Neural cell (in vitro differentiated cells): ENCODE results near the gene PBX1. TPM values are rescaled to one million over a fixed set of nuclear protein-coding genes. Genes with fewer than 3 reads are reported as not detected.

ENCODE experiments used
- H2AFZ ChIP-seq: fragments of 200-600, 300-800 bp; sonication (generic), shearing (Covaris generic); 2 replicates; pipeline ENCODE4 v1.6.0; 2014; ENCODE audit warnings: low read depth, mild to moderate bottlenecking, antibody characterized with exemption, low read length, moderate library complexity
- H3F3A ChIP-seq: fragments of 200-600 bp; shearing (Covaris generic); 2 replicates; pipeline ENCODE4 v1.6.1; 2016; ENCODE audit warnings: mild to moderate bottlenecking, moderate library complexity, mixed read lengths, antibody characterized with exemption, low read length; ENCODE audit not compliant: insufficient read depth, poor library complexity, severe bottlenecking
- H3K27ac ChIP-seq: fragments of 200-600, 300-800 bp; sonication (generic), shearing (Covaris generic); 2 replicates; pipeline ENCODE4 v1.5.1; 2014; ENCODE audit warnings: mild to moderate bottlenecking, low read length, moderate library complexity
- H3K27me3 ChIP-seq: fragments of 300-800, 200-600 bp; sonication (generic), shearing (Covaris generic); 2 replicates; pipeline ENCODE4 v1.6.0; 2014; ENCODE audit warnings: mild to moderate bottlenecking, low read depth, low read length, moderate library complexity; ENCODE audit not compliant: insufficient read depth
- H3K36me3 ChIP-seq: fragments of 300-800, 200-600 bp; sonication (generic), shearing (Covaris generic); 2 replicates; pipeline ENCODE4 v1.5.1; 2014; ENCODE audit warnings: mild to moderate bottlenecking, antibody characterized with exemption, low read length, moderate library complexity; ENCODE audit not compliant: insufficient read depth
- H3K4me2 ChIP-seq: fragments of 300-800, 200-600 bp; sonication (generic), shearing (Covaris generic); 2 replicates; pipeline ENCODE4 v1.6.0; 2014; ENCODE audit warnings: mild to moderate bottlenecking, low read length
- H3K4me3 ChIP-seq: fragments of 300-800, 200-600 bp; sonication (generic), shearing (Covaris generic); 2 replicates; pipeline ENCODE4 v1.5.1; 2014; ENCODE audit warnings: mild to moderate bottlenecking, low read length, moderate library complexity
- H3K79me2 ChIP-seq: fragments of 200-600 bp; shearing (Covaris generic); replicated peaks from 2 replicates; pipeline ENCODE4 v1.6.0; 2014; ENCODE audit warnings: mild to moderate bottlenecking, low read length, moderate library complexity; ENCODE audit not compliant: insufficient read depth
- H3K9ac ChIP-seq: fragments of 300-800, 200-600 bp; sonication (generic), shearing (Covaris generic); 2 replicates; pipeline ENCODE4 v1.6.1; 2016; ENCODE audit warnings: mild to moderate bottlenecking, low read length, mixed read lengths
- H3K9me2 ChIP-seq: fragments of 200-600 bp; shearing (Covaris generic); 2 replicates; pipeline ENCODE4 v1.6.1; 2016; ENCODE audit warnings: mild to moderate bottlenecking, low read length, mixed read lengths; ENCODE audit not compliant: insufficient read depth
- H3K9me3 ChIP-seq: fragments of 200-600, 300-800 bp; sonication (generic), shearing (Covaris generic); 2 replicates; pipeline ENCODE4 v1.6.1; 2016; ENCODE audit warnings: mild to moderate bottlenecking, mixed run types, low read length, moderate library complexity, mixed read lengths
- H4K20me1 ChIP-seq: fragments of 200-600 bp; shearing (Covaris generic); 2 replicates; pipeline ENCODE4 v1.6.1; 2016; ENCODE audit warnings: mild to moderate bottlenecking, mixed run types; ENCODE audit not compliant: insufficient read depth
- CTCF ChIP-seq: fragments of 450-650 bp; IDR thresholded peaks from 2 replicates; pipeline ENCODE4 v1.5.1; 2014; ENCODE audit warnings: antibody characterized with exemption, mild to moderate bottlenecking, moderate library complexity; ENCODE audit not compliant: poor library complexity, severe bottlenecking
- EP300 ChIP-seq: fragments of 450-650 bp; conservative IDR thresholded peaks from 2 replicates; pipeline ENCODE4 v1.6.1; 2014; ENCODE audit warnings: antibody characterized with exemption, mild to moderate bottlenecking, moderate library complexity; ENCODE audit not compliant: poor library complexity, severe bottlenecking
- EZH2 ChIP-seq: fragments of 200-600, 300-800 bp; shearing (Covaris generic), sonication (generic); IDR thresholded peaks from 2 replicates; pipeline ENCODE4 v1.6.1; 2014; ENCODE audit warnings: antibody characterized with exemption, low read length, borderline replicate concordance, mild to moderate bottlenecking; ENCODE audit not compliant: insufficient read depth, poor library complexity, severe bottlenecking
- MXI1 ChIP-seq: fragments of 450-650 bp; conservative IDR thresholded peaks from 2 replicates; pipeline ENCODE4 v1.6.1; 2014; ENCODE audit warnings: antibody characterized with exemption, mild to moderate bottlenecking; ENCODE audit not compliant: poor library complexity, severe bottlenecking
- POLR2AphosphoS5 ChIP-seq: IDR thresholded peaks from 2 replicates; pipeline ENCODE4 v1.6.1; 2012
- RAD21 ChIP-seq: fragments of 450-650 bp; conservative IDR thresholded peaks from 2 replicates; pipeline ENCODE4 v1.6.1; 2014; ENCODE audit warnings: antibody characterized with exemption, mild to moderate bottlenecking, moderate library complexity
- REST ChIP-seq: IDR thresholded peaks from 2 replicates; pipeline ENCODE4 v1.6.1; 2012; ENCODE audit warnings: borderline replicate concordance
- SMC3 ChIP-seq: fragments of 450-650 bp; conservative IDR thresholded peaks from 2 replicates; pipeline ENCODE4 v1.6.1; 2014; ENCODE audit warnings: antibody characterized with exemption, mild to moderate bottlenecking, moderate library complexity; ENCODE audit not compliant: poor library complexity
- TAF1 ChIP-seq: IDR thresholded peaks from 2 replicates; pipeline ENCODE4 v1.6.1; 2012; ENCODE audit warnings: low read depth
- polyA plus RNA-seq: library from polyadenylated mRNA; depleted of rRNA; stranded (reverse); fragments of >200 nt; gene quantifications from 2 replicates; pipeline ENCODE4 v1.2.3, GENCODE V29; 2014

The PBX1 gene
- polyA plus RNA-seq, 1 donor from 2014 or later = 42.4 TPM

- Histone ChIP-seq H4K20me1 (no peaks in the 10 kb centered on the region), H3K9me2 (no peaks in the 10 kb centered on the region), H3K4me2 (no peak overlapping the region), H3F3A (no peaks in the 10 kb centered on the region), H3K4me3 (no peak overlapping the region), H3K27me3 (no peaks in the 10 kb centered on the region), H3K9me3 (no peaks in the 10 kb centered on the region), H3K36me3 (peaks cover 3% of the 10 kb centered on the region), H3K79me2 (peaks cover 71% of the 10 kb centered on the region), H3K27ac (no peak overlapping the region), H3K9ac (no peak overlapping the region), H2AFZ (no peak overlapping the region)
- TF ChIP-seq CTCF (no peak), SMC3 (no peak), REST (no peak), EZH2 (no peak), MXI1 (no peak), RAD21 (no peak), EP300 (no peak), POLR2AphosphoS5 (no peak), TAF1 (no peak)
These were observed 166.4 kb downstream of the PBX1 start for GRCh38 chr1:164725401-164725800.

GRCh38 chr1:164726235-164726634 is 167.3 kb downstream of the PBX1 start:
- H3K27ac ChIP-seq = no peak overlapping the region
- H3K9me2 ChIP-seq = no peaks in the 10 kb centered on the region
- H3K36me3 ChIP-seq = peaks cover 3% of the 10 kb centered on the region
- no peak for TF ChIP-seq RAD21
- no peak for TF ChIP-seq SMC3
- no peak for TF ChIP-seq EP300
- no peak for TF ChIP-seq CTCF
- no peak for TF ChIP-seq POLR2AphosphoS5
- no peak for TF ChIP-seq REST
- no peak for TF ChIP-seq MXI1
- TF ChIP-seq EZH2 = no peak
- TF ChIP-seq TAF1 = no peak
- H3K4me3 ChIP-seq = no peak overlapping the region
- no peaks in the 10 kb centered on the region for H3K9me3 ChIP-seq
- H3F3A ChIP-seq = no peaks in the 10 kb centered on the region
- no peak overlapping the region for H3K9ac ChIP-seq
- no peak overlapping the region for H3K4me2 ChIP-seq
- H4K20me1 ChIP-seq = no peaks in the 10 kb centered on the region
- no peaks in the 10 kb centered on the region for H3K27me3 ChIP-seq
- no peak overlapping the region for H2AFZ ChIP-seq
- peaks cover 67% of the 10 kb centered on the region for H3K79me2 ChIP-seq
